ENCODE data around the gene RALGPS2.
A peak's percentile ranks its signal among the peaks of the same experiment; 100 is the strongest.

RALGPS2 gene

DNA sequence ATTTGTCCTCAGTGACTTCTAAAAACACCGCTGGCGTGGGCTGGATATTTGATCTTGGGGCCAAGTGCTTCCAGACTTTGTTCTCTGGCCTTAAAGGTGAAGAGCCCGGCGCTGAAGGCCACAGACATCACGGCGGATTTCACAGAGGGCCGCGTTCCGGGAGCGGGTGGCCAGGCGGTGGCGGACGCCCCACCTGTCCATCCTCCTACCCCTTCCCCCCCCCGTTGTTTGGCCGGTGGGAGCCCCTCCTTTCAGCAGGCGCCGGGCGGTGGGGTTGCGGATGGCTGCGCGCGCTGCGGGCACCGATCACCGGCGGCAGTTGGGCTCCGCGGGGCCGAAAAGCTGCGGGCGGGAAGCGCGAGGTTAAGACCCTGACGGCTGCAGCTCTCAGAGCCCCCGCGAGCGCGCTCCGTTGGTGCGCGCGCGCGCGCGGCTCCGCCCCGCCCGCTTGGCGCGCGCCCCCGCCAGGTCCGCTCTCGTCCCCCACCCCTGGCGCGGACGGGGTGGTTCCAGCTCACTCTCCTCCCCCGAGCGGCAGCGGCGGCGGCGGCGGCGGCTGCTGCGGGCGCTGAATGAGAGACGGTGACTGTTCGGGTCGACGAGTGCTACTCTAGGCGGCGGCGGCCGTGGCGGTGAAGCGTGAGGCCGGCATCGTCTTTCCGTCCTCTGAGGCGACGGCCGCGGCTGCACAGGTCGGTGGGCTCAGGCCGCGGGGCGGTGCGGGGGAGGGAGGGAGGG, at the start of gene RALGPS2:
TSS of gene RALGPS2 (plus strand) at position 517 of the 738 bp plus-strand sequence. CDS start 51,521 bp downstream, outside the sequence.
- peaks cover 5% of the 10 kb centered on the region for H3K4me1 Mint-ChIP-seq (ENCODE audit: low read depth)
- H3K27ac Mint-ChIP-seq = peak within 1 kb of the TSS; percentile 62
- peaks cover 40% of the 10 kb centered on the region for H3K27me3 Mint-ChIP-seq (ENCODE audit: low read depth)
- DNase-seq (ENCODE audit: low spot score) = peak; percentile 63
- H3K4me3 Mint-ChIP-seq = peak within 1 kb of the TSS; percentile 83
- H3K36me3 Mint-ChIP-seq (ENCODE audit: low read depth) = no peaks in the 10 kb centered on the region
- H3K9me3 Mint-ChIP-seq = no peaks in the 10 kb centered on the region

DNA sequence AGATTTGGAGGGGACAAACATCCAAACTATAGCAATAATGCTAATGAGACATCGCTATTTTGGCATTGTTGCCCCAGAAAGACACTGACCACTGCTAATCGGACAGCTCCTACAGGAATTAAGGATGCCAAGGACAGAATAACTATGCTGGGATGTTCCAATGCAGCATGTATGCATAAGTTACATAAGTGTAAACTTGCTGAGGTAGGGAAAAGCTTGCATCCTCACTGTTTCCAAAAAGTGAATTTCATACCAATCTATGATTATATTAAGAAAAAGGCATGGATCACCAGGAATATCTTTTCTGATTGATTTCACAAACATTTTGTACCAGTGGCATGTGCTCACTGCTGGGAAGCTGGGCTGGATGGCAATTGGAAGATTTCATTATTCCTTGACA, 45.8 kb upstream of the RALGPS2 start:
- Mint-ChIP-seq H3K4me3 (no peak overlapping the region), H3K36me3 (ENCODE audit: low read depth) (no peaks in the 10 kb centered on the region), H3K9me3 (no peaks in the 10 kb centered on the region), H3K27me3 (ENCODE audit: low read depth) (no peaks in the 10 kb centered on the region), H3K27ac (no peak overlapping the region), H3K4me1 (ENCODE audit: low read depth) (peaks cover 2% of the 10 kb centered on the region)
- no peak for DNase-seq (ENCODE audit: low spot score)

DNA sequence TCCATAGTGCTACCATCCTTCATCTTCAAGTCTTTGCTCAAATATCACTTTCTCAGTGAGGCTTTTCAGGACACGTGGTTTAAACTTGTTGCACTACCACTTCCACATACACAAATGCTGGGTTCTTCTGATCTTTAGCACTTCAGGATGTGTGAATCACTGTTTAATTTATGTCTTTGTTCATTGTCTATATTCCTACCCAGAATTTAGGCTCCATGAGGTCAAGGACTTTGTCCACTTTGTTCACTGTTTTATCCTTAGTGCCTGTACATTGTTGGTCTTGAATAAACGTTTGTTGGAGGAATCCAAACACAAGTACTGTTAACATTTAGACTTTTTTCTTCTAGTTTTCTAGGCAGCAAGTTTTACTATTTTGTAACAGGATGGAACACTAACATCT, 42.6 kb upstream of the RALGPS2 start:
- H3K9me3 Mint-ChIP-seq = no peaks in the 10 kb centered on the region
- H3K4me3 Mint-ChIP-seq = no peak overlapping the region
- no peak for DNase-seq (ENCODE audit: low spot score)
- no peak overlapping the region for H3K27ac Mint-ChIP-seq
- H3K27me3 Mint-ChIP-seq (ENCODE audit: low read depth) = peaks cover 2% of the 10 kb centered on the region
- peaks cover 4% of the 10 kb centered on the region for H3K4me1 Mint-ChIP-seq (ENCODE audit: low read depth)
- H3K36me3 Mint-ChIP-seq (ENCODE audit: low read depth) = no peaks in the 10 kb centered on the region

DNA sequence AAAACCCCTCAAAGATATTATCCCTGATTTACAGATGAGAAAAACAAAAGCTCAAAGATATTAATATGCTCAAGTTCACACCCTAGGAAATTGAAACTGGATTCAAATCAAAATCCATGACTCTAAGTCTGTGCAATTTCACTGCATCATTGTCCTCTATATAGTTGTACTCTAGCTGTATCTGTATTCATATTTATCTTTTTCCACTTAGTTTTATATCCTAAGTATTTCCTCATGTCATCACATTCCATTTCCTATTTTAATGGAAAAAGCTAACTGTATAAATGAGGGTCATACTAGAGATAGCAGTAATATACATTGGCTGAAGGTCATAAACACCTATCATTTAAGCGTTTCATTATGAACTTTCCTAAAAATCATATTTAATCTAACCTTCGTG, 42.2 kb upstream of the RALGPS2 start:
- Mint-ChIP-seq H3K4me1 (ENCODE audit: low read depth) (peaks cover 4% of the 10 kb centered on the region), H3K9me3 (no peaks in the 10 kb centered on the region), H3K36me3 (ENCODE audit: low read depth) (no peaks in the 10 kb centered on the region), H3K27ac (no peak overlapping the region), H3K27me3 (ENCODE audit: low read depth) (peaks cover 2% of the 10 kb centered on the region), H3K4me3 (no peak overlapping the region)
- no peak for DNase-seq (ENCODE audit: low spot score)

DNA sequence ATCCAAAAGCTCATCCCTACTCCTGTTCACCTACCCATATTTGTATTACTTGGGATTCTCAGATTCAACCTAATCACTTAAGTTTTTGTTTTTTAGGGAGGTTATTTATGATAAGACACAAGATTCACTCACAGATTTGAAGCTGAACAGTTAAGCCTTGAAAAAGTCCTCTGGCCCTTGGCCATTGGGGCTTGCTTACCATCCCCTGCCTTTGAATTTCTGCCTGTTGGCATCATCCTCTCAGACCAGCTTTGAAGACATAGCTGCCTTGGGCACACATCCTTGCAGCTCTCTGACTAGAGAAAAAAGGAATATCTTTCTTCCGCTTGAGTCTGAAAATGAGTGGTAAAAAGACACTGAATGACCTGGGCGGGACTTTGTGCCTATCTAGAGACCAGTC, 41.8 kb upstream of the RALGPS2 start:
- H3K27me3 Mint-ChIP-seq (ENCODE audit: low read depth) = peaks cover 2% of the 10 kb centered on the region
- no peaks in the 10 kb centered on the region for H3K36me3 Mint-ChIP-seq (ENCODE audit: low read depth)
- no peak overlapping the region for H3K27ac Mint-ChIP-seq

GRCh38 chr1:178684111-178684510, 40.9 kb upstream of the RALGPS2 start:
- H3K4me1 Mint-ChIP-seq (ENCODE audit: low read depth) = peaks cover 4% of the 10 kb centered on the region
- H3K36me3 Mint-ChIP-seq (ENCODE audit: low read depth) = no peaks in the 10 kb centered on the region
- H3K4me3 Mint-ChIP-seq = no peak overlapping the region
- DNase-seq (ENCODE audit: low spot score) = no peak
- peaks cover 2% of the 10 kb centered on the region for H3K27me3 Mint-ChIP-seq (ENCODE audit: low read depth)
- H3K9me3 Mint-ChIP-seq = no peaks in the 10 kb centered on the region
- no peak overlapping the region for H3K27ac Mint-ChIP-seq

More for the DNA sequence above, 41.8 kb upstream of the RALGPS2 start:
- H3K9me3 Mint-ChIP-seq = no peaks in the 10 kb centered on the region
- H3K4me1 Mint-ChIP-seq (ENCODE audit: low read depth) = peaks cover 4% of the 10 kb centered on the region
- no peak overlapping the region for H3K4me3 Mint-ChIP-seq
- DNase-seq (ENCODE audit: low spot score) = no peak

DNA sequence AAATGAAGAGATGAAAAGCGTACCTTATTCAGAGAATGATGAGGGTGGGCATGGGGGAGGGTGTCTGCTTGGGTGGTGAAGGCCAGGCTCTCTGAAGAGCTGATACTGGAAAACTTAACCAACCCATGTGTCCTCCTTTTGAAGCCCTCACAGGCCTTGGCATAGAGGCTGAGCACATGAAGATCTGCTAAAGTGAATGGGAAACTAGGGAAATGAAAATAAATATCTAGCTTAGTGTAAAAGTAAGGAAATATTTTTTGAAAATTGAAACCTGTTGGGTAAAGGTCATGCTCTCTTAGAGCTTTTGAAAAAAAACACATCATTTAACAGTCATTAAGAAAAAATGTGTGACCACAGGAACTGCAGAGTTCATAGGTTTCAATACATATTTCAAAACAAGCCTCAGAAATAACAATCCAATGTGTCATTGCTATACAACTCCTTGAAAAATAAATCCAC, 40.5 kb upstream of the RALGPS2 start:
- no peak for DNase-seq (ENCODE audit: low spot score)
- no peaks in the 10 kb centered on the region for H3K9me3 Mint-ChIP-seq
- H3K27ac Mint-ChIP-seq = no peak overlapping the region
- no peak overlapping the region for H3K4me3 Mint-ChIP-seq
- H3K36me3 Mint-ChIP-seq (ENCODE audit: low read depth) = no peaks in the 10 kb centered on the region
- H3K4me1 Mint-ChIP-seq (ENCODE audit: low read depth) = peaks cover 4% of the 10 kb centered on the region
- H3K27me3 Mint-ChIP-seq (ENCODE audit: low read depth) = peaks cover 2% of the 10 kb centered on the region

GRCh38 chr1:178686407-178686806, 38.6 kb upstream of the RALGPS2 start:
- Mint-ChIP-seq H3K9me3 (no peaks in the 10 kb centered on the region), H3K4me3 (no peak overlapping the region), H3K36me3 (ENCODE audit: low read depth) (no peaks in the 10 kb centered on the region), H3K27ac (no peak overlapping the region), H3K4me1 (ENCODE audit: low read depth) (peaks cover 4% of the 10 kb centered on the region), H3K27me3 (ENCODE audit: low read depth) (peaks cover 2% of the 10 kb centered on the region)
- no peak for DNase-seq (ENCODE audit: low spot score)

DNA sequence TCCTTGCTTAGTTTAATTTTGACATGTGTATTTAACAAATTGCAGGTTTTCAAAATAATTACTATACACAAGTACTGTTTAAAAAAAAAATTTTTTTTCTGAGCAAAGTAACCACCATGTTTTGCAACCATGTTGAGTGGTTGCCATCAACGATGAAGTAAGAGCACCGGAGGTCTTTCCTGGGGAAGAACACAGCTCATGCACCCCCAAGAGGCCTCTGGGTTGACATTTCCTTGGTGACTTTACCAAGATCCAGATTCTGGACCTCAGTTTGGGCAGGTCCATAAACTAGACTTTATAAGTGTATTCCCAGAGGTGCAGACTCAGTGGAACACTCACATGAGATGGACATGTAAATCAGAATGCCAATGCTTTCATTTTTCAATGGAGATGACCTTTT, 36.8 kb upstream of the RALGPS2 start:
- H3K9me3 Mint-ChIP-seq = no peaks in the 10 kb centered on the region
- peaks cover 2% of the 10 kb centered on the region for H3K27me3 Mint-ChIP-seq (ENCODE audit: low read depth)
- no peak for DNase-seq (ENCODE audit: low spot score)
- no peak overlapping the region for H3K27ac Mint-ChIP-seq
- no peaks in the 10 kb centered on the region for H3K36me3 Mint-ChIP-seq (ENCODE audit: low read depth)
- peaks cover 4% of the 10 kb centered on the region for H3K4me1 Mint-ChIP-seq (ENCODE audit: low read depth)
- H3K4me3 Mint-ChIP-seq = no peak overlapping the region

GRCh38 chr1:178689769-178690168, 35.3 kb upstream of the RALGPS2 start:
- Mint-ChIP-seq H3K4me1 (ENCODE audit: low read depth) (peaks cover under 1% of the 10 kb centered on the region), H3K36me3 (ENCODE audit: low read depth) (no peaks in the 10 kb centered on the region), H3K9me3 (no peaks in the 10 kb centered on the region), H3K27ac (no peak overlapping the region), H3K27me3 (ENCODE audit: low read depth) (peaks cover 2% of the 10 kb centered on the region), H3K4me3 (no peak overlapping the region)
- no peak for DNase-seq (ENCODE audit: low spot score)

- Mint-ChIP-seq H3K27ac (no peak overlapping the region), H3K27me3 (ENCODE audit: low read depth) (peaks cover 2% of the 10 kb centered on the region), H3K4me1 (ENCODE audit: low read depth) (no peaks in the 10 kb centered on the region), H3K9me3 (no peaks in the 10 kb centered on the region), H3K36me3 (ENCODE audit: low read depth) (no peaks in the 10 kb centered on the region), H3K4me3 (no peak overlapping the region)
- no peak for DNase-seq (ENCODE audit: low spot score)
These were observed 34.5 kb upstream of the RALGPS2 start for GRCh38 chr1:178690496-178690895.

GRCh38 chr1:178692564-178693327, 32.3 kb upstream of the RALGPS2 start:
- H3K27ac Mint-ChIP-seq = no peak overlapping the region
- no peaks in the 10 kb centered on the region for H3K36me3 Mint-ChIP-seq (ENCODE audit: low read depth)
- no peaks in the 10 kb centered on the region for H3K9me3 Mint-ChIP-seq
- H3K4me1 Mint-ChIP-seq (ENCODE audit: low read depth) = no peaks in the 10 kb centered on the region
- H3K4me3 Mint-ChIP-seq = no peak overlapping the region
- DNase-seq (ENCODE audit: low spot score) = no peak
- H3K27me3 Mint-ChIP-seq (ENCODE audit: low read depth) = no peaks in the 10 kb centered on the region

- Mint-ChIP-seq H3K27ac (no peak overlapping the region), H3K4me1 (ENCODE audit: low read depth) (no peaks in the 10 kb centered on the region), H3K27me3 (ENCODE audit: low read depth) (no peaks in the 10 kb centered on the region), H3K4me3 (no peak overlapping the region), H3K9me3 (no peaks in the 10 kb centered on the region), H3K36me3 (ENCODE audit: low read depth) (no peaks in the 10 kb centered on the region)
- no peak for DNase-seq (ENCODE audit: low spot score)
These were observed 31.7 kb upstream of the RALGPS2 start for GRCh38 chr1:178693366-178693765.

- H3K27ac Mint-ChIP-seq = no peak overlapping the region
- DNase-seq (ENCODE audit: low spot score) = no peak
- no peaks in the 10 kb centered on the region for H3K4me1 Mint-ChIP-seq (ENCODE audit: low read depth)
- no peaks in the 10 kb centered on the region for H3K27me3 Mint-ChIP-seq (ENCODE audit: low read depth)
- H3K9me3 Mint-ChIP-seq = no peaks in the 10 kb centered on the region
- no peak overlapping the region for H3K4me3 Mint-ChIP-seq
- no peaks in the 10 kb centered on the region for H3K36me3 Mint-ChIP-seq (ENCODE audit: low read depth)
These were observed 30.0 kb upstream of the RALGPS2 start for GRCh38 chr1:178694923-178695525.
